Ishikawa (cell line): ENCODE results near the gene AUTS2.

Experiments used
- FOXM1 ChIP-seq: IDR thresholded peaks from 2 replicates; pipeline ENCODE4 v1.6.1; 2012; ENCODE audit warnings: low read depth, borderline replicate concordance
- MAX ChIP-seq: IDR thresholded peaks from 2 replicates; pipeline ENCODE4 v1.6.1; 2012
- NFIC ChIP-seq: IDR thresholded peaks from 2 replicates; pipeline ENCODE4 v1.6.1; 2012
- TAF1 ChIP-seq: IDR thresholded peaks from 2 replicates; pipeline ENCODE4 v1.6.1; 2012; ENCODE audit warnings: low read depth, mild to moderate bottlenecking
- USF1 ChIP-seq: IDR thresholded peaks from 2 replicates; pipeline ENCODE4 v1.6.1; 2012
- YY1 ChIP-seq: IDR thresholded peaks from 2 replicates; pipeline ENCODE4 v1.6.1; 2012; ENCODE audit warnings: low read depth

- TF ChIP-seq USF1 (no peak), TAF1 (no peak), MAX (no peak), FOXM1 (no peak), NFIC (no peak), YY1 (no peak)
Measured at GRCh38 chr7:70008466-70008865, 410.2 kb downstream of the AUTS2 start.
